ENCODE measurements around the gene PRDM16. TPM values are rescaled to one million over a fixed set of nuclear protein-coding genes. Genes with fewer than 3 reads are reported as not detected.

The PRDM16 gene
- total RNA-seq, 2 experiments from 2014 or later, result not detected

DNA sequence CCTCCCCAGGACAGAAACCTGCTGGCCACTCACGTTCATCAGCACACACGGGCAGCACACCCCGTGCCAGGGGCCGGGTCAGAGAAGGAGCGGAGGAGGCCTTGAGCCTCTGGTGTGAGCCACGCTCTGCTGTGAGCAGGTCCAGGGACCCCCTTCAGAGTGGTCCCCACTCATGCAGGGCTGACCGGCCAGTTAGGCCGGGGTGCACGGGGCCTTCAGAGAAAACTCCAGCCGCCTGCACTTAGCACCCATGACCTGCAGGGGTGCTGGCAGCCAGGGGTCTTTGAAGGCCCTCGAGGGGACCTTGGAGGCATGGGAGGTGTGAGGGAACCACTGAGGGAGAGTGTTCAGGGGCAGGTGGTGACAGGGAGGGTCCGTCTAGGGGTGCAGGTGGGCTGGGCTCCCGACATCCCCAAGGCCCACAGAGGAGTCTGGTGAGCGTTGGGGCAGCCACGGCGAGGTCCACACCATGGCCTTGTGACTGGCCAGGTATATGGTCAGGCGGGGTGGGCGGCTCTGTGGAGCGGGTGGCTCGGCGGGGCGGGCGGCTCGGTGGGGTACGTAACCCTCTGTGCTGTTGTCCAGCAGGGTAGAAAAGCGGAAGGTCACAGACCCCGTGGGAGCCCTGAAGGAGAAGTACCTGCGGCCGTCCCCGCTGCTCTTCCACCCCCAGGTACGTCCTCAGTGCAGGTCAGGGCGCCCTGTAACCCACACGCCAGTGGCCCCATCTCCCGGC is 345.1 kb downstream of the PRDM16 start:
- H3K36me3 ChIP-seq (ENCODE audit: insufficient read depth, low read length), result no peaks in the 10 kb centered on the region
- H3K79me2 ChIP-seq (ENCODE audit: insufficient read depth, low read depth, low read length), result no peaks in the 10 kb centered on the region
- TF ChIP-seq, protein P1, sequence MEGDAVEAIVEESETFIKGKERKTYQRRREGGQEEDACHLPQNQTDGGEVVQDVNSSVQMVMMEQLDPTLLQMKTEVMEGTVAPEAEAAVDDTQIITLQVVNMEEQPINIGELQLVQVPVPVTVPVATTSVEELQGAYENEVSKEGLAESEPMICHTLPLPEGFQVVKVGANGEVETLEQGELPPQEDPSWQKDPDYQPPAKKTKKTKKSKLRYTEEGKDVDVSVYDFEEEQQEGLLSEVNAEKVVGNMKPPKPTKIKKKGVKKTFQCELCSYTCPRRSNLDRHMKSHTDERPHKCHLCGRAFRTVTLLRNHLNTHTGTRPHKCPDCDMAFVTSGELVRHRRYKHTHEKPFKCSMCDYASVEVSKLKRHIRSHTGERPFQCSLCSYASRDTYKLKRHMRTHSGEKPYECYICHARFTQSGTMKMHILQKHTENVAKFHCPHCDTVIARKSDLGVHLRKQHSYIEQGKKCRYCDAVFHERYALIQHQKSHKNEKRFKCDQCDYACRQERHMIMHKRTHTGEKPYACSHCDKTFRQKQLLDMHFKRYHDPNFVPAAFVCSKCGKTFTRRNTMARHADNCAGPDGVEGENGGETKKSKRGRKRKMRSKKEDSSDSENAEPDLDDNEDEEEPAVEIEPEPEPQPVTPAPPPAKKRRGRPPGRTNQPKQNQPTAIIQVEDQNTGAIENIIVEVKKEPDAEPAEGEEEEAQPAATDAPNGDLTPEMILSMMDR (conservative IDR thresholded peaks at IDR 0.05; ENCODE audit: low read length), result no peak
- no peak for TF ChIP-seq EZH2phosphoT487 (IDR thresholded peaks at IDR 0.05; ENCODE audit: borderline replicate concordance, low read depth, low read length)
- H4K20me1 ChIP-seq (ENCODE audit: insufficient read depth, low read length), result no peaks in the 10 kb centered on the region
- no peak overlapping the region for H3K4me2 ChIP-seq (ENCODE audit: low read length)
- no peak for DNase-seq (ENCODE audit: low spot score)
- no peak overlapping the region for H3K4me3 ChIP-seq (ENCODE audit: low read depth, low read length, poor library complexity, severe bottlenecking)
- H3K4me1 ChIP-seq (ENCODE audit: insufficient read depth, low read length, poor library complexity, severe bottlenecking), result no peaks in the 10 kb centered on the region
- intact Hi-C loops (cut with micrococcal nuclease; ENCODE audit: unreplicated experiment), result no loop called here
- no TSS peak for BruUV-seq (replicated peaks)
- CTCF ChIA-PET (ENCODE audit: unreplicated experiment), result no interaction called here
- POLR2A ChIA-PET, result no interaction called here
- H3K27ac ChIP-seq (ENCODE audit: low read depth, low read length, poor library complexity, severe bottlenecking), result no peak overlapping the region
- no peak overlapping the region for H2AFZ ChIP-seq (ENCODE audit: low read length)
- H3K9me3 ChIP-seq (ENCODE audit: low read length), result 0 out of 2 replicates have a peak, but pooled peaks cover 5% of the 10 kb centered on the region
- no peaks in the 10 kb centered on the region for H3K9me2 ChIP-seq (ENCODE audit: insufficient read depth, low read length)

- intact Hi-C loops (cut with micrococcal nuclease; ENCODE audit: unreplicated experiment), result no loop called here
- Histone ChIP-seq H3K27ac (ENCODE audit: low read depth, low read length, poor library complexity, severe bottlenecking) (no peak overlapping the region), H3K9me2 (ENCODE audit: insufficient read depth, low read length) (no peaks in the 10 kb centered on the region), H3K4me1 (ENCODE audit: insufficient read depth, low read length, poor library complexity, severe bottlenecking) (no peaks in the 10 kb centered on the region), H3K4me3 (ENCODE audit: low read depth, low read length, poor library complexity, severe bottlenecking) (no peak overlapping the region), H4K20me1 (ENCODE audit: insufficient read depth, low read length) (no peaks in the 10 kb centered on the region), H3K9me3 (ENCODE audit: low read length) (0 out of 2 replicates have a peak, but pooled peaks cover 5% of the 10 kb centered on the region), H3K79me2 (ENCODE audit: insufficient read depth, low read depth, low read length) (no peaks in the 10 kb centered on the region), H3K4me2 (ENCODE audit: low read length) (no peak overlapping the region), H2AFZ (ENCODE audit: low read length) (no peak overlapping the region), H3K36me3 (ENCODE audit: insufficient read depth, low read length) (no peaks in the 10 kb centered on the region)
- CTCF ChIA-PET (ENCODE audit: unreplicated experiment), result no interaction called here
- TF ChIP-seq, protein P1 (conservative IDR thresholded peaks at IDR 0.05; ENCODE audit: low read length), result no peak
- no peak for TF ChIP-seq EZH2phosphoT487 (IDR thresholded peaks at IDR 0.05; ENCODE audit: borderline replicate concordance, low read depth, low read length)
- POLR2A ChIA-PET, result no interaction called here
- DNase-seq (ENCODE audit: low spot score), result no peak
- no TSS peak for BruUV-seq (replicated peaks)
Observed at GRCh38 chr1:3415260-3416090, 346.5 kb downstream of the PRDM16 start.
